ENCODE measurements around the gene TLX1.

- no peak for TF ChIP-seq CHD2 (IDR thresholded peaks at IDR 0.05; ENCODE audit: low read length, partially characterized antibody)
- TF ChIP-seq ZNF302 (CRISPR knock-in tag; IDR thresholded peaks at IDR 0.05): no peak
- no peak for TF ChIP-seq CTCF (IDR thresholded peaks at IDR 0.05)
- TF ChIP-seq POLR2AphosphoS2 (conservative IDR thresholded peaks at IDR 0.05; ENCODE audit: low read length): no peak
Measured at GRCh38 chr10:101165736-101166135, 34.6 kb downstream of the TLX1 start.

All from A549 (cell line).